Right hindlimb (tissue), 1 donor: Measurements from ENCODE around the gene CFAP45.

Source experiments
- DNase-seq: peaks from one replicate; pipeline ENCODE4 v3.0.0-alpha.2; 2018

CFAP45 gene

GRCh38 chr1:159935719-159936272 is 35.8 kb upstream of the CFAP45 start:
- no peak for DNase-seq

GRCh38 chr1:159935305-159935704 is 35.3 kb upstream of the CFAP45 start:
- DNase-seq = no peak

GRCh38 chr1:159934136-159935039 is 34.4 kb upstream of the CFAP45 start:
- peak; percentile 19 for DNase-seq

GRCh38 chr1:159933347-159933746 is 33.4 kb upstream of the CFAP45 start:
- DNase-seq = no peak

- DNase-seq = peak; percentile 18
These were observed 32.6 kb upstream of the CFAP45 start for GRCh38 chr1:159932296-159933285.

- no peak for DNase-seq
These were observed 31.8 kb upstream of the CFAP45 start for GRCh38 chr1:159931795-159932173.

GRCh38 chr1:159931101-159931794 is 31.3 kb upstream of the CFAP45 start:
- no peak for DNase-seq

- DNase-seq = no peak
These were observed 30.7 kb upstream of the CFAP45 start for GRCh38 chr1:159930634-159931033.

GRCh38 chr1:159930216-159930615 is 30.3 kb upstream of the CFAP45 start:
- no peak for DNase-seq

GRCh38 chr1:159929155-159930051 is 29.4 kb upstream of the CFAP45 start:
- no peak for DNase-seq

- no peak for DNase-seq
These were observed 28.6 kb upstream of the CFAP45 start for GRCh38 chr1:159928491-159929050.

GRCh38 chr1:159927849-159928431 is 28.0 kb upstream of the CFAP45 start:
- no peak for DNase-seq

- no peak for DNase-seq
These were observed 27.4 kb upstream of the CFAP45 start for GRCh38 chr1:159927211-159927848.

- no peak for DNase-seq
These were observed 25.7 kb upstream of the CFAP45 start for GRCh38 chr1:159925719-159926078.

- DNase-seq = peak; percentile 96
These were observed 25.1 kb upstream of the CFAP45 start, which contains the start of gene TAGLN2 for GRCh38 chr1:159924791-159925718. TSS of gene TAGLN2 (minus strand) at chr1:159925507. CDS start at chr1:159920509, 4,998 bp downstream.

GRCh38 chr1:159924025-159924790 is 24.2 kb upstream of the CFAP45 start:
- DNase-seq = peak; percentile 91

GRCh38 chr1:159923203-159924024 is 23.4 kb upstream of the CFAP45 start:
- DNase-seq = peak; percentile 92
